Measurements from ENCODE around the gene FBXO39.

GRCh38 chr17:6830383-6830986, 54.5 kb downstream of the FBXO39 start:
- TF ChIP-seq, protein P1, sequence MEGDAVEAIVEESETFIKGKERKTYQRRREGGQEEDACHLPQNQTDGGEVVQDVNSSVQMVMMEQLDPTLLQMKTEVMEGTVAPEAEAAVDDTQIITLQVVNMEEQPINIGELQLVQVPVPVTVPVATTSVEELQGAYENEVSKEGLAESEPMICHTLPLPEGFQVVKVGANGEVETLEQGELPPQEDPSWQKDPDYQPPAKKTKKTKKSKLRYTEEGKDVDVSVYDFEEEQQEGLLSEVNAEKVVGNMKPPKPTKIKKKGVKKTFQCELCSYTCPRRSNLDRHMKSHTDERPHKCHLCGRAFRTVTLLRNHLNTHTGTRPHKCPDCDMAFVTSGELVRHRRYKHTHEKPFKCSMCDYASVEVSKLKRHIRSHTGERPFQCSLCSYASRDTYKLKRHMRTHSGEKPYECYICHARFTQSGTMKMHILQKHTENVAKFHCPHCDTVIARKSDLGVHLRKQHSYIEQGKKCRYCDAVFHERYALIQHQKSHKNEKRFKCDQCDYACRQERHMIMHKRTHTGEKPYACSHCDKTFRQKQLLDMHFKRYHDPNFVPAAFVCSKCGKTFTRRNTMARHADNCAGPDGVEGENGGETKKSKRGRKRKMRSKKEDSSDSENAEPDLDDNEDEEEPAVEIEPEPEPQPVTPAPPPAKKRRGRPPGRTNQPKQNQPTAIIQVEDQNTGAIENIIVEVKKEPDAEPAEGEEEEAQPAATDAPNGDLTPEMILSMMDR (IDR thresholded peaks at IDR 0.05) = no peak
- TF ChIP-seq POLR2AphosphoS5 (IDR thresholded peaks at IDR 0.05) = no peak
- TF ChIP-seq POLR2A (IDR thresholded peaks at IDR 0.05) = no peak

All from prostate gland (tissue), 2 donors.